ENCODE data around the gene PANK4.

The PANK4 gene

GRCh38 chr1:2503554-2504224 is 22.7 kb downstream of the PANK4 start:
- no peaks in the 10 kb centered on the region for H3K9me3 ChIP-seq (ENCODE audit: control extremely low read depth in 1 of 5, control insufficient read depth in 4 of 5, insufficient read depth in 2 of 5, low read depth in 1 of 5, low read length in 4 of 5)
- WGBS (ENCODE audit: insufficient coverage): 61% methylated on average over 35 of the region's 42 CpGs
- H3K4me3 ChIP-seq (ENCODE audit: control insufficient read depth in 1 of 7, extremely low read depth in 1 of 7, insufficient read depth in 4 of 7, low read depth in 2 of 7, low read length in 6 of 7): no peak overlapping the region
- POLR2A ChIA-PET: interaction anchor here (0.6 kb wide), 2 partner anchors 28 to 682 kb away, joined by 3 read pairs; no protein-coding TSS in a partner anchor
- CTCF ChIA-PET: no interaction called here
- H3K4me1 ChIP-seq (ENCODE audit: control extremely low read depth in 1 of 4, control insufficient read depth in 4 of 4, insufficient read depth in 4 of 4, low read length in 3 of 4): peaks cover 0 to 21% (median 17%) of the 10 kb centered on the region in 4 experiments
- H3K27me3 ChIP-seq (replicated peaks in 2 of 5; ENCODE audit: control insufficient read depth in 4 of 5, insufficient read depth in 5 of 5, low read length in 4 of 5): peaks cover 0 to 19% (median 0%) of the 10 kb centered on the region in 5 experiments
- H3K27ac ChIP-seq (ENCODE audit: insufficient read depth in 1 of 2, low read depth in 1 of 2, low read length in 2 of 2, poor library complexity in 1 of 2, severe bottlenecking in 2 of 2): no peak overlapping the region
- H3K36me3 ChIP-seq (ENCODE audit: control insufficient read depth in 4 of 4, insufficient read depth in 4 of 4, low read length in 3 of 4): peaks cover 0 to 17% (median 7%) of the 10 kb centered on the region in 4 experiments
- DNase-seq: peak in 1 of 3 donors; percentile 20

- DNase-seq: no peak
- Histone ChIP-seq H3K27me3 (replicated peaks in 2 of 5; ENCODE audit: control insufficient read depth in 4 of 5, insufficient read depth in 5 of 5, low read length in 4 of 5) (peaks cover 0 to 19% (median 0%) of the 10 kb centered on the region in 5 experiments), H3K27ac (ENCODE audit: insufficient read depth in 1 of 2, low read depth in 1 of 2, low read length in 2 of 2, poor library complexity in 1 of 2, severe bottlenecking in 2 of 2) (no peak overlapping the region), H3K4me1 (ENCODE audit: control extremely low read depth in 1 of 4, control insufficient read depth in 4 of 4, insufficient read depth in 4 of 4, low read length in 3 of 4) (peaks cover 0 to 21% (median 17%) of the 10 kb centered on the region in 4 experiments), H3K4me3 (ENCODE audit: control insufficient read depth in 1 of 7, extremely low read depth in 1 of 7, insufficient read depth in 4 of 7, low read depth in 2 of 7, low read length in 6 of 7) (no peak overlapping the region), H3K36me3 (ENCODE audit: control insufficient read depth in 4 of 4, insufficient read depth in 4 of 4, low read length in 3 of 4) (peaks cover 0 to 12% (median 3%) of the 10 kb centered on the region in 4 experiments), H3K9me3 (ENCODE audit: control extremely low read depth in 1 of 5, control insufficient read depth in 4 of 5, insufficient read depth in 2 of 5, low read depth in 1 of 5, low read length in 4 of 5) (no peaks in the 10 kb centered on the region)
- POLR2A ChIA-PET: no interaction called here
- 86% methylated on average over 31 of the region's 36 CpGs for WGBS (ENCODE audit: insufficient coverage)
- CTCF ChIA-PET: no interaction called here
These were observed 23.5 kb downstream of the PANK4 start for GRCh38 chr1:2502661-2503553.

GRCh38 chr1:2502210-2502609 is 24.2 kb downstream of the PANK4 start:
- 93% methylated on average over 32 of the region's 34 CpGs for WGBS (ENCODE audit: insufficient coverage)
- Histone ChIP-seq H3K27ac (ENCODE audit: insufficient read depth in 1 of 2, low read depth in 1 of 2, low read length in 2 of 2, poor library complexity in 1 of 2, severe bottlenecking in 2 of 2) (no peak overlapping the region), H3K27me3 (replicated peaks in 2 of 5; ENCODE audit: control insufficient read depth in 4 of 5, insufficient read depth in 5 of 5, low read length in 4 of 5) (peaks cover 0 to 19% (median 0%) of the 10 kb centered on the region in 5 experiments), H3K4me1 (ENCODE audit: control extremely low read depth in 1 of 4, control insufficient read depth in 4 of 4, insufficient read depth in 4 of 4, low read length in 3 of 4) (peaks cover 0 to 21% (median 17%) of the 10 kb centered on the region in 4 experiments), H3K9me3 (ENCODE audit: control extremely low read depth in 1 of 5, control insufficient read depth in 4 of 5, insufficient read depth in 2 of 5, low read depth in 1 of 5, low read length in 4 of 5) (no peaks in the 10 kb centered on the region), H3K36me3 (ENCODE audit: control insufficient read depth in 4 of 4, insufficient read depth in 4 of 4, low read length in 3 of 4) (peaks cover 0 to 6% (median under 1%) of the 10 kb centered on the region in 4 experiments), H3K4me3 (ENCODE audit: control insufficient read depth in 1 of 7, extremely low read depth in 1 of 7, insufficient read depth in 4 of 7, low read depth in 2 of 7, low read length in 6 of 7) (no peak overlapping the region)
- CTCF ChIA-PET: no interaction called here
- POLR2A ChIA-PET: no interaction called here
- no peak for DNase-seq

GRCh38 chr1:2501820-2502119 is 24.6 kb downstream of the PANK4 start:
- WGBS (ENCODE audit: insufficient coverage): 89% methylated on average over 3 of the region's 7 CpGs

GRCh38 chr1:2501041-2501819 is 25.2 kb downstream of the PANK4 start:
- Histone ChIP-seq H3K4me1 (ENCODE audit: control extremely low read depth in 1 of 4, control insufficient read depth in 4 of 4, insufficient read depth in 4 of 4, low read length in 3 of 4) (peaks cover 0 to 18% (median 15%) of the 10 kb centered on the region in 4 experiments), H3K9me3 (ENCODE audit: control extremely low read depth in 1 of 5, control insufficient read depth in 4 of 5, insufficient read depth in 2 of 5, low read depth in 1 of 5, low read length in 4 of 5) (no peaks in the 10 kb centered on the region), H3K4me3 (ENCODE audit: control insufficient read depth in 1 of 7, extremely low read depth in 1 of 7, insufficient read depth in 4 of 7, low read depth in 2 of 7, low read length in 6 of 7) (no peak overlapping the region), H3K27ac (ENCODE audit: insufficient read depth in 1 of 2, low read depth in 1 of 2, low read length in 2 of 2, poor library complexity in 1 of 2, severe bottlenecking in 2 of 2) (no peak overlapping the region), H3K27me3 (replicated peaks in 2 of 5; ENCODE audit: control insufficient read depth in 4 of 5, insufficient read depth in 5 of 5, low read length in 4 of 5) (peaks cover 0 to 19% (median 0%) of the 10 kb centered on the region in 5 experiments), H3K36me3 (ENCODE audit: control insufficient read depth in 4 of 4, insufficient read depth in 4 of 4, low read length in 3 of 4) (no peaks in the 10 kb centered on the region)
- CTCF ChIA-PET: no interaction called here
- no peak for DNase-seq
- POLR2A ChIA-PET: interaction anchor here (0.6 kb wide), 1 partner anchor 1038 kb away, joined by 3 read pairs; no protein-coding TSS in a partner anchor
- 92% methylated on average over 28 of the region's 28 CpGs for WGBS (ENCODE audit: insufficient coverage)

More at GRCh38 chr1:2501820-2502119, 24.6 kb downstream of the PANK4 start:
- no peak overlapping the region for H3K27ac ChIP-seq (ENCODE audit: insufficient read depth in 1 of 2, low read depth in 1 of 2, low read length in 2 of 2, poor library complexity in 1 of 2, severe bottlenecking in 2 of 2)
- ChIA-PET CTCF (no interaction called here), POLR2A (no interaction called here)
- H3K4me3 ChIP-seq (ENCODE audit: control insufficient read depth in 1 of 7, extremely low read depth in 1 of 7, insufficient read depth in 4 of 7, low read depth in 2 of 7, low read length in 6 of 7): no peak overlapping the region
- H3K4me1 ChIP-seq (ENCODE audit: control extremely low read depth in 1 of 4, control insufficient read depth in 4 of 4, insufficient read depth in 4 of 4, low read length in 3 of 4): peaks cover 0 to 21% (median 17%) of the 10 kb centered on the region in 4 experiments
- H3K9me3 ChIP-seq (ENCODE audit: control extremely low read depth in 1 of 5, control insufficient read depth in 4 of 5, insufficient read depth in 2 of 5, low read depth in 1 of 5, low read length in 4 of 5): no peaks in the 10 kb centered on the region
- no peak for DNase-seq
- H3K27me3 ChIP-seq (replicated peaks in 2 of 5; ENCODE audit: control insufficient read depth in 4 of 5, insufficient read depth in 5 of 5, low read length in 4 of 5): peaks cover 0 to 19% (median 0%) of the 10 kb centered on the region in 5 experiments
- peaks cover 0 to 3% (median 0%) of the 10 kb centered on the region in 4 experiments for H3K36me3 ChIP-seq (ENCODE audit: control insufficient read depth in 4 of 4, insufficient read depth in 4 of 4, low read length in 3 of 4)

- H3K4me3 ChIP-seq (ENCODE audit: control insufficient read depth in 1 of 7, extremely low read depth in 1 of 7, insufficient read depth in 4 of 7, low read depth in 2 of 7, low read length in 6 of 7): no peak overlapping the region
- peaks cover 0 to 16% (median 15%) of the 10 kb centered on the region in 4 experiments for H3K4me1 ChIP-seq (ENCODE audit: control extremely low read depth in 1 of 4, control insufficient read depth in 4 of 4, insufficient read depth in 4 of 4, low read length in 3 of 4)
- ChIA-PET POLR2A (no interaction called here), CTCF (no interaction called here)
- H3K36me3 ChIP-seq (ENCODE audit: control insufficient read depth in 4 of 4, insufficient read depth in 4 of 4, low read length in 3 of 4): no peaks in the 10 kb centered on the region
- peaks cover 0 to 19% (median 0%) of the 10 kb centered on the region in 5 experiments for H3K27me3 ChIP-seq (replicated peaks in 2 of 5; ENCODE audit: control insufficient read depth in 4 of 5, insufficient read depth in 5 of 5, low read length in 4 of 5)
- peak; percentile 22 to 81 (median 66) for DNase-seq
- H3K27ac ChIP-seq (ENCODE audit: insufficient read depth in 1 of 2, low read depth in 1 of 2, low read length in 2 of 2, poor library complexity in 1 of 2, severe bottlenecking in 2 of 2): no peak overlapping the region
- whole genome bisulfite sequencing (ENCODE audit: insufficient coverage): 51% methylated on average over 19 of the region's 19 CpGs
- H3K9me3 ChIP-seq (ENCODE audit: control extremely low read depth in 1 of 5, control insufficient read depth in 4 of 5, insufficient read depth in 2 of 5, low read depth in 1 of 5, low read length in 4 of 5): no peaks in the 10 kb centered on the region
These were observed 26.3 kb downstream of the PANK4 start for GRCh38 chr1:2499986-2500596.
